ENCODE data around the gene GATB.

Gene GATB

GRCh38 chr4:151728679-151729078 lies 32.1 kb downstream of the GATB start:
- no peak for TF ChIP-seq CTCF (IDR thresholded peaks at IDR 0.05; ENCODE audit: borderline replicate concordance, control extremely low read depth, extremely low read depth, insufficient read depth, missing control alignments)
- DNase-seq (ENCODE audit: low spot score): no peak
- in situ Hi-C loops (cut with MboI; ENCODE audit: low sequenced_read_pairs, unreplicated experiment): no loop called here

- no peak for TF ChIP-seq CTCF (IDR thresholded peaks at IDR 0.05; ENCODE audit: borderline replicate concordance, control extremely low read depth, extremely low read depth, insufficient read depth, missing control alignments)
- in situ Hi-C loops (cut with MboI; ENCODE audit: low sequenced_read_pairs, unreplicated experiment): no loop called here
- no peak for DNase-seq (ENCODE audit: low spot score)
Measured at GRCh38 chr4:151728006-151728405, 32.8 kb downstream of the GATB start.

GRCh38 chr4:151727365-151727764 lies 33.4 kb downstream of the GATB start:
- no peak for DNase-seq (ENCODE audit: low spot score)
- in situ Hi-C loops (cut with MboI; ENCODE audit: low sequenced_read_pairs, unreplicated experiment): no loop called here
- TF ChIP-seq CTCF (IDR thresholded peaks at IDR 0.05; ENCODE audit: borderline replicate concordance, control extremely low read depth, extremely low read depth, insufficient read depth, missing control alignments): no peak

GRCh38 chr4:151725087-151725486 lies 35.7 kb downstream of the GATB start:
- no peak for DNase-seq (ENCODE audit: low spot score)
- in situ Hi-C loops (cut with MboI; ENCODE audit: low sequenced_read_pairs, unreplicated experiment): no loop called here
- no peak for TF ChIP-seq CTCF (IDR thresholded peaks at IDR 0.05; ENCODE audit: borderline replicate concordance, control extremely low read depth, extremely low read depth, insufficient read depth, missing control alignments)

GRCh38 chr4:151721916-151722315 lies 38.9 kb downstream of the GATB start:
- TF ChIP-seq CTCF (IDR thresholded peaks at IDR 0.05; ENCODE audit: borderline replicate concordance, control extremely low read depth, extremely low read depth, insufficient read depth, missing control alignments): no peak
- no peak for DNase-seq (ENCODE audit: low spot score)
- in situ Hi-C loops (cut with MboI; ENCODE audit: low sequenced_read_pairs, unreplicated experiment): no loop called here

GRCh38 chr4:151721466-151721865 lies 39.3 kb downstream of the GATB start:
- DNase-seq (ENCODE audit: low spot score): no peak
- no peak for TF ChIP-seq CTCF (IDR thresholded peaks at IDR 0.05; ENCODE audit: borderline replicate concordance, control extremely low read depth, extremely low read depth, insufficient read depth, missing control alignments)
- in situ Hi-C loops (cut with MboI; ENCODE audit: low sequenced_read_pairs, unreplicated experiment): no loop called here

- no peak for TF ChIP-seq CTCF (IDR thresholded peaks at IDR 0.05; ENCODE audit: borderline replicate concordance, control extremely low read depth, extremely low read depth, insufficient read depth, missing control alignments)
- in situ Hi-C loops (cut with MboI; ENCODE audit: low sequenced_read_pairs, unreplicated experiment): no loop called here
- no peak for DNase-seq (ENCODE audit: low spot score)
Measured at GRCh38 chr4:151719956-151720334, 40.9 kb downstream of the GATB start.
